Stimulated activated naive CD8-positive, alpha-beta T cell treated with anti-CD3 and anti-CD28 coated beads, Interleukin-15, Interleukin-2, amounts not matched to agents 100 U/mL and 50 U/mL, for 24 hours (primary cell): ENCODE results near the gene ST6GALNAC4.
"Not testable (repeated sequence)": the region's sequence is repeated elsewhere in the genome, so short reads cannot be mapped to it uniquely, and the experiment has no call there.

Source experiments
- ATAC-seq: fragments of 150-1000 bp; cut with Tn5 transposase; one replicate; pipeline ENCODE4 v1.10.0; 2021
- DNase-seq: peaks from one replicate; pipeline ENCODE4 v3.0.0; 2021

The ST6GALNAC4 gene

GRCh38 chr9:127870153-127870491 is 46.7 kb downstream of the ST6GALNAC4 start:
- not testable (repeated sequence) for DNase-seq, ATAC-seq

DNA sequence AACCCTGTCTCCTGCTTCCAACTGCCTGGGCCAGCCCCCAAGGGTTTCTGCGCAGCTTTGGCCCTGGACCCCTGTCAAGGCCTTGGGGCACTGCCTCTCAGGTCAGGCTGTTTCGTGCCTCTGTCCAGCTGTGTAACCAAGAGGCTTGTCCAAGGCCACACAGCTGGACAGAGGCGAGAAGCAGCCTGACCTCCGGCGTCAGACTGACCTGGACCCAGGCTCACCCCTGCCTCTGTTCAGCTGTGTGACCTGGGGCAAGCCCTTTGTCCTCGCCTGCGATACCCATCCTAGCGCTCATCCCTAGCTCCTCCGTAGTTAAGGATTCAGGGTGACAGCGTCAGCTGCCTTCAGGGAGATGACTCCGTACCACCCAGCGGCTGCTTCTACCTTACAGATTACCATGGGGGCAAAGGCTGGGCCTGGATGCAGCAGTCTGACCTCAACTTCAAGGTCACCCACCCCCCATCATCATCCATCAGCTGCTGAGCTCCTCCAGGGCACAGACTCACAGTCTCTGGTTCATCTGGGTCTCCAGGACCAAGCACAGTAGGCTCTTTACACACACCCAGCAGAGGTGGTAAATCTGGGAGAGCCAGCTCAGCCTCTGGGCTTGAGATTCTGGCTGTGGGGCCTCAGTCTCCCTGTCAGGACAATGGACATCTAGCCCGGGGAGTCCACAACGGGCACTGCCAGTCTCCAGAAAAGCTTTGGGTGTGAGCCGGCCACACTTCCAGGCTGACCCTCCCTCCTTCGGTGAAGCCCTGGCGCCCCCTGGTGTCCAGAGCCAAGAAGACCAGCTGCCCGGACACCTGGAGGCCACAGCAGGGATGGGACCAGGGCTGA is 47.3 kb downstream of the ST6GALNAC4 start:
- ATAC-seq (peak; percentile 80), DNase-seq (peak; percentile 94)

DNA sequence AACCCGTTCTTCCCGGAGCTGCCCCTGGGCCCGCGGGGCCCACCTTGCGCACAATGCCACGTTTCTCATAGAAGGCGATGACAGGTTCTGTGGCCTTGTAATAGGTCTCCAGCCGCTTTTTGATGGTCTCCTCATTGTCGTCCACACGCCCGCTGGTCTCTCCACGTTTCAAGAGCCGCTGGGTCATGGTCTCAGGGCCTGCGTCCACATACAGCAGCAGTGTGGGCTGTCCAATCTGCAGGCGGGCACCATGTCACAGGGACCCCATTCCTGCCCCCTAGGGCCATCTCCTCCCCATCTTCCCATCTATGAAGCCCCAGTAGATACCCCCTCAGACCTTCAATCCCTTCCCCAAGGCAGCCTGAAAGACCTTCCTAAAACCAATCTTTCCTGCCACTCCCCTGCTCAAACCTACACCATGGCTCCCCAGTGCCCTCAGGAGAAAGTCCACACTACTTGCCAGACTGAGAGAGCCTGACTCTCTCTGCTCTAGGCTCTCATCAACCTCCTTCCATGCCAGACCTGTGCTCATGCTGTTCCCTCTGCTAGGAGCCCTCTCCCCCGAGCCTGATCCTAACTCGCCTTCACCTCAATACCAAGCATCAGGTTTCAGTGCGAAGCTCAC is 48.5 kb downstream of the ST6GALNAC4 start:
- no peak for ATAC-seq
- DNase-seq: no peak

- no peak for DNase-seq
- ATAC-seq: no peak
These were observed 49.2 kb downstream of the ST6GALNAC4 start for GRCh38 chr9:127867356-127868277.

- DNase-seq (no peak), ATAC-seq (no peak)
These were observed 50.3 kb downstream of the ST6GALNAC4 start for GRCh38 chr9:127866535-127866934.

GRCh38 chr9:127865645-127866464 is 51.0 kb downstream of the ST6GALNAC4 start:
- DNase-seq: no peak
- ATAC-seq: peak; percentile 36

GRCh38 chr9:127863191-127863621 is 53.6 kb downstream of the ST6GALNAC4 start:
- DNase-seq: no peak

DNA sequence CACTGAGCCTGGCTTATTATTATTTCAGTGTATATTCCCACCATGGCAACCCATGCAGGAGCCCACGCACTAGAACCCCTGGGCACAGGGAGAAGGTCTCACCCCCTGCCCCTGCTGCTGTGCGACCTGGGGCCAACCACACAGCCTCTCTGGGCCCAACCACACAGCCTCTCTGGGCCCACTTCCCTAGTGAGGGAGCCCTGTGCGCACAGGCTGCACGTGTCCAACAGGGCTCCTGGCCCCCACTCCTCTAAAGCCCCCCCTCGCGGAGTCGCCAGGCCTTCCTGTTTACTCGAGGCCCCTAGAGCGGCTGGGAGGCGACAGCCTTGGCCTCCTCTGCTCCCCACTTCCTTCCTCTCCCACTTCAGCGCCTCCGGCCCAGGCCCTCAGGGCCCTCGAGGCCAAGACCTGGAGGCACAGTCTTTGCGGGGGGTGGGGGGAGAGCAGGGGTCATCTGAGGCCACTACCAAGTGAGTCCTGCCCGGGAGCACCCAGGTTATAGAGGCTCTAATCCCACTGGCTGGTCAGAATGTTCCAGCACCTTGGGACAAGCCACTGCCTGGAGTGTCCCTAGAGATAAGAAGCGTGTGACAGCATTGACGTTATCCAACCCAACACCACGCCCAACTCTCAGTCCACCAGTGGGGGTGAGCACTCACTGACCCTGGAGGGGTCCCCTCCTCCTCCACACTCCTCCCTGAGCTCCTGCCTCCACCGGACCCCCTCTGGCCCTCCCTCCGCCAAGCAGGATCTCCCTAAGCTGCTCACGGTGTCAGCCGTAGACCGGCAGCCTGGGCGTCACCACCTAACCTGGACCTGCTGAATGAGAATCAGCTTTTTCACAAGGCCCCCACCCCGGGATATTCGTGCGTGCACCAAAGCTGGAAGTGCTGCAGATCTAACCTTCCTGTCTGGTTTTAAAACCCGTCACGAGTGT is 54.5 kb downstream of the ST6GALNAC4 start:
- ATAC-seq (peak; percentile 37), DNase-seq (peak; percentile 47)

More at GRCh38 chr9:127863191-127863621, 53.6 kb downstream of the ST6GALNAC4 start:
- ATAC-seq: no peak

- DNase-seq (no peak), ATAC-seq (no peak)
These were observed 56.1 kb downstream of the ST6GALNAC4 start for GRCh38 chr9:127860779-127861178.

DNA sequence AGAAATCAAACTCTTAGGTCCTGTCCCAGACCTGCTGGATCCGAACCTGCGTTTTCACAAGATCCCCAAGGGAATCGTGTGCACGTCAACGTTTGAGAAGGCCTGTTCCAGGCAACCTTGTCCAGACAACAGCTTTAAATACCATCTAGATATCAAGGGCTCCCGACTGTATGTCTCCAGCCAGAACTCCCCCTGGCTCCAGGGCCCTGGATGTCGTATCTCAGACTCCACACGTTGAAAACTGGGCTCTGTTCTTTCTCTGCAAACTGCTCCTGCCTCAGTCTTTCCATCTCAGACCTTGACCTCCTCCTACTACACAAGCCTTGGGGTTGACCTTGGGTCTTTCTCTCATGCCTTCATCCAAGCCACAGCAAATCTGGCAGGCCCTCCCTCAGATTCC is 56.6 kb downstream of the ST6GALNAC4 start:
- ATAC-seq: no peak
- no peak for DNase-seq

- ATAC-seq (no peak), DNase-seq (no peak)
These were observed 58.8 kb downstream of the ST6GALNAC4 start for GRCh38 chr9:127858041-127858512.
